SK-N-SH treated with all-trans-retinoic acid at 6 μM for 48 hours (cell line): ENCODE data around the gene DCPS.
A peak's percentile ranks its signal among the peaks of the same experiment; 100 is the strongest.

Experiments
- ATAC-seq: fragments of 200-7000 bp; cut with Tn5 transposase; 3 replicates; pipeline ENCODE4 v1.9.1; 2020; ENCODE audit warnings: mild to moderate bottlenecking, moderate library complexity
- ARNTL ChIP-seq: fragments of 450-650 bp; formaldehyde crosslinking; IDR thresholded peaks from 2 replicates; pipeline ENCODE4 v1.5.0; 2020; ENCODE audit warnings: low read depth, mild to moderate bottlenecking, moderate library complexity, borderline replicate concordance
- BACH2 ChIP-seq: fragments of 250-450 bp; sonication (Bioruptor Pico); IDR thresholded peaks from 2 replicates; pipeline ENCODE4 v1.9.0; 2021; ENCODE audit warnings: mild to moderate bottlenecking, borderline replicate concordance
- CSDC2 ChIP-seq: fragments of 250-450 bp; sonication (Bioruptor Pico); IDR thresholded peaks from 2 replicates; pipeline ENCODE4 v1.5.0; 2020; ENCODE audit warnings: mild to moderate bottlenecking, moderate library complexity
- ESRRG ChIP-seq: fragments of 250-450 bp; sonication (Bioruptor Pico); IDR thresholded peaks from 2 replicates; pipeline ENCODE4 v1.6.1; 2021; ENCODE audit warnings: mild to moderate bottlenecking
- GLIS3 ChIP-seq: fragments of 250-450 bp; sonication (Bioruptor Pico); IDR thresholded peaks from 2 replicates; pipeline ENCODE4 v1.5.0; 2020; ENCODE audit warnings: mild to moderate bottlenecking, moderate library complexity
- ISL1 ChIP-seq: fragments of 250-450 bp; sonication (Bioruptor Pico); IDR thresholded peaks from 2 replicates; pipeline ENCODE4 v2.1.2; 2022; ENCODE audit warnings: mild to moderate bottlenecking, moderate library complexity
- OSR1 ChIP-seq: fragments of 250-450 bp; sonication (Bioruptor Pico); IDR thresholded peaks from 2 replicates; pipeline ENCODE4 v1.8.0; 2022; ENCODE audit warnings: moderate library complexity, mild to moderate bottlenecking, inconsistent platforms
- PPARA ChIP-seq: fragments of 250-450 bp; sonication (Bioruptor Pico); IDR thresholded peaks from 2 replicates; pipeline ENCODE4 v1.5.0; 2020; ENCODE audit warnings: mild to moderate bottlenecking, borderline replicate concordance
- RARB ChIP-seq: fragments of 250-450 bp; sonication (Bioruptor Pico); IDR thresholded peaks from 2 replicates; pipeline ENCODE4 v1.8.0; 2021; ENCODE audit warnings: mild to moderate bottlenecking, moderate library complexity
- SNAI2 ChIP-seq: fragments of 250-450 bp; sonication (Bioruptor Pico); IDR thresholded peaks from 2 replicates; pipeline ENCODE4 v1.5.0; 2020; ENCODE audit warnings: mild to moderate bottlenecking, moderate library complexity
- TCF4 ChIP-seq: fragments of 250-450 bp; sonication (Bioruptor Pico); IDR thresholded peaks from 2 replicates; pipeline ENCODE4 v1.8.0; 2021; ENCODE audit warnings: mild to moderate bottlenecking, moderate library complexity, borderline replicate concordance
- TOX ChIP-seq: fragments of 250-450 bp; sonication (Bioruptor Pico); IDR thresholded peaks from 2 replicates; pipeline ENCODE4 v1.8.0; 2021; ENCODE audit warnings: mild to moderate bottlenecking, moderate library complexity, borderline replicate concordance
- TSHZ2 ChIP-seq: fragments of 250-450 bp; sonication (Bioruptor Pico); IDR thresholded peaks from 2 replicates; pipeline ENCODE4 v1.5.0; 2020; ENCODE audit warnings: mild to moderate bottlenecking, moderate library complexity
- ZC3H10 ChIP-seq: fragments of 250-450 bp; sonication (Bioruptor Pico); IDR thresholded peaks from 2 replicates; pipeline ENCODE4 v1.5.1; 2021; ENCODE audit warnings: mild to moderate bottlenecking, moderate library complexity
- ZFP3 ChIP-seq: fragments of 250-450 bp; sonication (Bioruptor Pico); IDR thresholded peaks from 2 replicates; pipeline ENCODE4 v1.5.0; 2020; ENCODE audit warnings: mild to moderate bottlenecking, moderate library complexity
- ZFP30 ChIP-seq: fragments of 450-650 bp; formaldehyde crosslinking; IDR thresholded peaks from 2 replicates; pipeline ENCODE4 v1.5.0; 2022; ENCODE audit warnings: mild to moderate bottlenecking, moderate library complexity
- ZNF70 ChIP-seq: fragments of 450-650 bp; formaldehyde crosslinking; IDR thresholded peaks from 2 replicates; pipeline ENCODE4 v1.5.0; 2020; ENCODE audit warnings: mild to moderate bottlenecking, moderate library complexity
- ZNF8 ChIP-seq: fragments of 450-650 bp; formaldehyde crosslinking; IDR thresholded peaks from 2 replicates; pipeline ENCODE4 v1.5.0; 2020; ENCODE audit warnings: mild to moderate bottlenecking, moderate library complexity
- TF ChIP-seq, protein P1 (sequence below): fragments of 250-450 bp; sonication (Bioruptor Pico); IDR thresholded peaks from 2 replicates; pipeline ENCODE4 v1.8.0; 2020; ENCODE audit warnings: mild to moderate bottlenecking, moderate library complexity, borderline replicate concordance
- TF ChIP-seq, protein P2 (sequence below): fragments of 250-450 bp; sonication (Bioruptor Pico); IDR thresholded peaks from 2 replicates; pipeline ENCODE4 v1.8.0; 2021; ENCODE audit warnings: low read depth, mild to moderate bottlenecking, moderate library complexity, borderline replicate concordance
- TF ChIP-seq, protein P3 (sequence below): fragments of 250-450 bp; sonication (Bioruptor Pico); IDR thresholded peaks from 2 replicates; pipeline ENCODE4 v1.5.1; 2021; ENCODE audit warnings: mild to moderate bottlenecking, moderate library complexity

DCPS gene

DNA sequence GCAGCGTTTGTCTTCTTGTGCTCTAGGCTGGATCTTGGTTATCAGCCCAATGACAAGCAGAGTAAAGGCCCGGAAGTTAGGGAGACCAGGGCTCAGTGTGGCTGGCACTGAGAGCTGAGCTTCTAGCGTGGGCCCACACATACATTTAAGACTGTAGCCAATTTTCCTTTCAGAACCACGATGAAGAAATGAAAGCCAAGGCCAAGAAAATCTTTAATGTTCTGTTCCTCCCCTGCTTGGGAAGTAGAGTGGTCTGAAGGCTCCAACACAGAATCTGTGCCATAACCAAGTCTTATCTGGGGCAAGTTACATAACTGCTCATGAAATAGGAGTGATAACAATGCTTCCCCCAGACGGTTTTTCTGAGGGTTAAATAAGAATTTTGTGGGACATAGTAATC, 47.0 kb downstream of the DCPS start:
- no peak for TF ChIP-seq SNAI2 (CRISPR knock-in tag)
- TF ChIP-seq ZFP3 (CRISPR knock-in tag) = no peak
- TF ChIP-seq, all 23 proteins: peak for 0
- no peak for ATAC-seq

GRCh38 chr11:126352163-126352562, 48.3 kb downstream of the DCPS start:
- no peak for ATAC-seq
- TF ChIP-seq, protein P1, sequence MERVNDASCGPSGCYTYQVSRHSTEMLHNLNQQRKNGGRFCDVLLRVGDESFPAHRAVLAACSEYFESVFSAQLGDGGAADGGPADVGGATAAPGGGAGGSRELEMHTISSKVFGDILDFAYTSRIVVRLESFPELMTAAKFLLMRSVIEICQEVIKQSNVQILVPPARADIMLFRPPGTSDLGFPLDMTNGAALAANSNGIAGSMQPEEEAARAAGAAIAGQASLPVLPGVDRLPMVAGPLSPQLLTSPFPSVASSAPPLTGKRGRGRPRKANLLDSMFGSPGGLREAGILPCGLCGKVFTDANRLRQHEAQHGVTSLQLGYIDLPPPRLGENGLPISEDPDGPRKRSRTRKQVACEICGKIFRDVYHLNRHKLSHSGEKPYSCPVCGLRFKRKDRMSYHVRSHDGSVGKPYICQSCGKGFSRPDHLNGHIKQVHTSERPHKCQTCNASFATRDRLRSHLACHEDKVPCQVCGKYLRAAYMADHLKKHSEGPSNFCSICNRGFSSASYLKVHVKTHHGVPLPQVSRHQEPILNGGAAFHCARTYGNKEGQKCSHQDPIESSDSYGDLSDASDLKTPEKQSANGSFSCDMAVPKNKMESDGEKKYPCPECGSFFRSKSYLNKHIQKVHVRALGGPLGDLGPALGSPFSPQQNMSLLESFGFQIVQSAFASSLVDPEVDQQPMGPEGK (CRISPR knock-in tag) = no peak
- no peak for TF ChIP-seq ZFP3 (CRISPR knock-in tag)
- no peak for TF ChIP-seq TCF4 (CRISPR knock-in tag)
- TF ChIP-seq, protein P2, sequence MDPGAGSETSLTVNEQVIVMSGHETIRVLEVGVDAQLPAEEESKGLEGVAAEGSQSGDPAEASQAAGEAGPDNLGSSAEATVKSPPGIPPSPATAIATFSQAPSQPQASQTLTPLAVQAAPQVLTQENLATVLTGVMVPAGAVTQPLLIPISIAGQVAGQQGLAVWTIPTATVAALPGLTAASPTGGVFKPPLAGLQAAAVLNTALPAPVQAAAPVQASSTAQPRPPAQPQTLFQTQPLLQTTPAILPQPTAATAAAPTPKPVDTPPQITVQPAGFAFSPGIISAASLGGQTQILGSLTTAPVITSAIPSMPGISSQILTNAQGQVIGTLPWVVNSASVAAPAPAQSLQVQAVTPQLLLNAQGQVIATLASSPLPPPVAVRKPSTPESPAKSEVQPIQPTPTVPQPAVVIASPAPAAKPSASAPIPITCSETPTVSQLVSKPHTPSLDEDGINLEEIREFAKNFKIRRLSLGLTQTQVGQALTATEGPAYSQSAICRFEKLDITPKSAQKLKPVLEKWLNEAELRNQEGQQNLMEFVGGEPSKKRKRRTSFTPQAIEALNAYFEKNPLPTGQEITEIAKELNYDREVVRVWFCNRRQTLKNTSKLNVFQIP (CRISPR knock-in tag) = no peak
- no peak for TF ChIP-seq BACH2 (CRISPR knock-in tag)
- TF ChIP-seq ZFP30 (CRISPR knock-in tag) = no peak
- TF ChIP-seq OSR1 = no peak
- no peak for TF ChIP-seq ZNF8 (CRISPR knock-in tag)
- TF ChIP-seq ESRRG (CRISPR knock-in tag) = no peak
- TF ChIP-seq PPARA (CRISPR knock-in tag) = no peak
- TF ChIP-seq ZC3H10 (CRISPR knock-in tag) = no peak
- TF ChIP-seq TOX (CRISPR knock-in tag) = no peak
- TF ChIP-seq ZNF70 (CRISPR knock-in tag) = no peak

GRCh38 chr11:126352934-126353801, 49.3 kb downstream of the DCPS start:
- no peak for ATAC-seq
- no peak for TF ChIP-seq ZNF70 (CRISPR knock-in tag)
- no peak for TF ChIP-seq ZNF8 (CRISPR knock-in tag)
- TF ChIP-seq SNAI2 (CRISPR knock-in tag) = no peak

GRCh38 chr11:126354631-126355323, 50.9 kb downstream of the DCPS start:
- TF ChIP-seq TSHZ2 (CRISPR knock-in tag) = no peak
- TF ChIP-seq GLIS3 = no peak
- TF ChIP-seq ZNF70 (CRISPR knock-in tag) = no peak
- TF ChIP-seq ZC3H10 (CRISPR knock-in tag) = no peak
- no peak for TF ChIP-seq CSDC2 (CRISPR knock-in tag)
- no peak for TF ChIP-seq TCF4 (CRISPR knock-in tag)
- no peak for TF ChIP-seq ZFP30 (CRISPR knock-in tag)
- TF ChIP-seq ARNTL (CRISPR knock-in tag) = no peak
- no peak for TF ChIP-seq ZFP3 (CRISPR knock-in tag)
- TF ChIP-seq TOX (CRISPR knock-in tag) = no peak
- TF ChIP-seq, protein P2 (CRISPR knock-in tag) = no peak
- no peak for TF ChIP-seq PPARA (CRISPR knock-in tag)
- TF ChIP-seq OSR1 = no peak
- no peak for TF ChIP-seq ISL1 (CRISPR knock-in tag)
- TF ChIP-seq BACH2 (CRISPR knock-in tag) = no peak
- TF ChIP-seq RARB (CRISPR knock-in tag) = no peak
- TF ChIP-seq, protein P1 (CRISPR knock-in tag) = no peak
- TF ChIP-seq SNAI2 (CRISPR knock-in tag) = no peak
- TF ChIP-seq, protein P3, sequence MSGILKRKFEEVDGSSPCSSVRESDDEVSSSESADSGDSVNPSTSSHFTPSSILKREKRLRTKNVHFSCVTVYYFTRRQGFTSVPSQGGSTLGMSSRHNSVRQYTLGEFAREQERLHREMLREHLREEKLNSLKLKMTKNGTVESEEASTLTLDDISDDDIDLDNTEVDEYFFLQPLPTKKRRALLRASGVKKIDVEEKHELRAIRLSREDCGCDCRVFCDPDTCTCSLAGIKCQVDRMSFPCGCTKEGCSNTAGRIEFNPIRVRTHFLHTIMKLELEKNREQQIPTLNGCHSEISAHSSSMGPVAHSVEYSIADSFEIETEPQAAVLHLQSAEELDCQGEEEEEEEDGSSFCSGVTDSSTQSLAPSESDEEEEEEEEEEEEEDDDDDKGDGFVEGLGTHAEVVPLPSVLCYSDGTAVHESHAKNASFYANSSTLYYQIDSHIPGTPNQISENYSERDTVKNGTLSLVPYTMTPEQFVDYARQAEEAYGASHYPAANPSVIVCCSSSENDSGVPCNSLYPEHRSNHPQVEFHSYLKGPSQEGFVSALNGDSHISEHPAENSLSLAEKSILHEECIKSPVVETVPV = no peak
- ATAC-seq = peak; percentile 37
